ENCODE results near the gene CLMP.

- TF ChIP-seq CTCF (conservative IDR thresholded peaks at IDR 0.05; ENCODE audit: low read depth in 2 of 2) (no peak), POLR2AphosphoS5 (IDR thresholded peaks at IDR 0.05; ENCODE audit: low read depth) (no peak), REST (IDR thresholded peaks at IDR 0.05; ENCODE audit: unreplicated experiment) (no peak), EZH2phosphoT487 (IDR thresholded peaks at IDR 0.05; ENCODE audit: unreplicated experiment) (no peak)
These were observed 9.7 kb downstream of the CLMP start for GRCh38 chr11:123185326-123185725.
